Lower leg skin (tissue), 4 donors: ENCODE data around the gene GPR137. TPM values are rescaled to one million over a fixed set of nuclear protein-coding genes. Genes with fewer than 3 reads are reported as not detected.

Experiments
- DNase-seq, 2 donors: peaks; one replicate each; pipeline ENCODE4 v3.0.0-alpha.2; 2019; ENCODE audit warnings: low spot score in 2 of 2
- H3K4me3 ChIP-seq: fragments of 200-600 bp; sonication (generic); 2 replicates; pipeline ENCODE4 v1.5.1; 2017; ENCODE audit warnings: mild to moderate bottlenecking, low read depth; ENCODE audit not compliant: poor library complexity, severe bottlenecking
- CTCF ChIP-seq, 3 donors: fragments of 450-650 bp; IDR thresholded peaks; one replicate each; pipeline ENCODE4 v1.5.1; 2016; ENCODE audit warnings: antibody characterized with exemption in 3 of 3, mild to moderate bottlenecking in 3 of 3, moderate library complexity in 2 of 3
- POLR2A ChIP-seq, 2 donors: fragments of 450-650 bp; IDR thresholded peaks; one replicate each; pipeline ENCODE4 v1.6.1; 2016 to 2017; ENCODE audit warnings: antibody characterized with exemption in 2 of 2, mild to moderate bottlenecking in 1 of 2, moderate library complexity in 1 of 2
- WGBS, 2 donors: methylation state at CpG; one replicate each; pipeline ENCODE4 v1.1.5; 2018; 5-methylcytosine and 5-hydroxymethylcytosine counted together
- intact Hi-C: fragments of 100-400 bp; cut with DNase I; formaldehyde crosslinking; loops from one replicate; pipeline ENCODE4 v1.15.0; 2023; ENCODE audit warnings: low total_unique reads
- total RNA-seq, 4 donors: library from RNA; depleted of rRNA; stranded (reverse); fragments of >200 nt; gene quantifications; one replicate each; pipeline ENCODE4 v1.1.0, GENCODE V29; 2016

GPR137 gene
- total RNA-seq, 4 donors from 2014 or later: 12.2 to 31.6 (median 30.4) TPM

GRCh38 chr11:64259533-64260067 lies 26.0 kb upstream of the GPR137 start:
- TF ChIP-seq POLR2A (IDR thresholded peaks at IDR 0.05) (no peak), CTCF (IDR thresholded peaks at IDR 0.05) (no peak)
- intact Hi-C loops: no loop called here
- DNase-seq: no peak
- WGBS, 2 donors: 78 to 82% methylated on average over 4 of the region's 4 CpGs
- no peak overlapping the region for H3K4me3 ChIP-seq

GRCh38 chr11:64260147-64260708 lies 25.4 kb upstream of the GPR137 start:
- no peak overlapping the region for H3K4me3 ChIP-seq
- 94 to 95% methylated on average over 6 of the region's 6 CpGs for WGBS, 2 donors
- no peak for TF ChIP-seq CTCF (IDR thresholded peaks at IDR 0.05)
- no peak for TF ChIP-seq POLR2A (IDR thresholded peaks at IDR 0.05)
- DNase-seq: no peak
- intact Hi-C loops: no loop called here

- 93 to 94% methylated on average over 10 to 18 of the region's 18 CpGs for WGBS, 2 donors
- DNase-seq: no peak
- intact Hi-C loops: no loop called here
These were observed 24.0 kb upstream of the GPR137 start for GRCh38 chr11:64261556-64262080.

GRCh38 chr11:64262271-64263002 lies 23.2 kb upstream of the GPR137 start:
- 91 to 95% methylated on average over 34 to 42 of the region's 42 CpGs for WGBS, 2 donors

More at GRCh38 chr11:64261556-64262080, 24.0 kb upstream of the GPR137 start:
- TF ChIP-seq POLR2A (IDR thresholded peaks at IDR 0.05) (no peak), CTCF (IDR thresholded peaks at IDR 0.05) (no peak)
- no peak overlapping the region for H3K4me3 ChIP-seq

More at GRCh38 chr11:64262271-64263002, 23.2 kb upstream of the GPR137 start:
- H3K4me3 ChIP-seq: no peak overlapping the region
- no peak for DNase-seq
- intact Hi-C loops: no loop called here
- TF ChIP-seq POLR2A (IDR thresholded peaks at IDR 0.05): no peak
- TF ChIP-seq CTCF (IDR thresholded peaks at IDR 0.05): no peak
